Astrocyte (in vitro differentiated cells and primary cell): ENCODE results near the gene TIMM29. TPM values are rescaled to one million over a fixed set of nuclear protein-coding genes. Genes with fewer than 3 reads are reported as not detected.

Source experiments
- DNase-seq: peaks from one replicate; pipeline ENCODE4 v3.0.0-alpha.2; 2010; ENCODE audit warnings: low read depth
- FAIRE-seq: peaks from 2 replicates; lab custom pipeline; 2011; peaks lifted over from hg19 to GRCh38; lab: Jason Lieb, UNC
- H2AFZ ChIP-seq: 2 replicates; pipeline ENCODE4 v1.6.0; 2012; ENCODE audit warnings: low read depth, low read length, inconsistent platforms
- H3K27ac ChIP-seq: 2 replicates; pipeline ENCODE4 v1.5.1; 2011; ENCODE audit warnings: low read depth, low read length, inconsistent platforms
- H3K27me3 ChIP-seq: 2 replicates; pipeline ENCODE4 v1.6.0; 2011; ENCODE audit warnings: low read length, inconsistent platforms; ENCODE audit not compliant: insufficient read depth
- H3K36me3 ChIP-seq: 2 replicates; pipeline ENCODE4 v1.5.1; 2011; ENCODE audit warnings: low read length, inconsistent platforms; ENCODE audit not compliant: insufficient read depth
- H3K4me1 ChIP-seq: 2 replicates; pipeline ENCODE4 v1.5.1; 2011; ENCODE audit warnings: low read length, inconsistent platforms; ENCODE audit not compliant: insufficient read depth
- H3K4me2 ChIP-seq: 2 replicates; pipeline ENCODE4 v1.6.0; 2012; ENCODE audit warnings: low read length, inconsistent platforms
- H3K4me3 ChIP-seq: 2 replicates; pipeline ENCODE4 v1.5.1; 2011; ENCODE audit warnings: low read depth, mild to moderate bottlenecking, low read length, inconsistent platforms; ENCODE audit not compliant: insufficient read depth
- H3K79me2 ChIP-seq: 2 replicates; pipeline ENCODE4 v1.6.0; 2012; ENCODE audit warnings: mild to moderate bottlenecking, low read length, inconsistent platforms; ENCODE audit not compliant: insufficient read depth
- H3K9ac ChIP-seq: 2 replicates; pipeline ENCODE4 v1.6.0; 2012; ENCODE audit warnings: mild to moderate bottlenecking, low read length, inconsistent platforms
- H3K9me3 ChIP-seq: 2 replicates; pipeline ENCODE4 v1.5.1; 2012; ENCODE audit warnings: low read depth, mild to moderate bottlenecking, low read length, inconsistent platforms; ENCODE audit not compliant: insufficient read depth
- H4K20me1 ChIP-seq: 2 replicates; pipeline ENCODE4 v1.6.0; 2012; ENCODE audit warnings: low read length, inconsistent platforms; ENCODE audit not compliant: insufficient read depth
- H3K27ac Mint-ChIP-seq: one replicate; pipeline ENCODE4 v1.8.0; 2021; ENCODE audit warnings: mild to moderate bottlenecking, mixed read lengths; ENCODE audit not compliant: unreplicated experiment
- H3K27me3 Mint-ChIP-seq: one replicate; pipeline ENCODE4 v1.8.0; 2021; ENCODE audit warnings: low read depth, mixed read lengths; ENCODE audit not compliant: unreplicated experiment
- H3K36me3 Mint-ChIP-seq: one replicate; pipeline ENCODE4 v1.8.0; 2021; ENCODE audit warnings: low read depth, mixed read lengths; ENCODE audit not compliant: unreplicated experiment
- H3K4me1 Mint-ChIP-seq: one replicate; pipeline ENCODE4 v1.8.0; 2021; ENCODE audit warnings: low read depth, mixed read lengths; ENCODE audit not compliant: unreplicated experiment
- H3K4me3 Mint-ChIP-seq: one replicate; pipeline ENCODE4 v1.8.0; 2021; ENCODE audit warnings: mild to moderate bottlenecking, moderate library complexity, mixed read lengths; ENCODE audit not compliant: unreplicated experiment
- H3K9me3 Mint-ChIP-seq: one replicate; pipeline ENCODE4 v1.8.0; 2021; ENCODE audit warnings: mild to moderate bottlenecking, mixed read lengths; ENCODE audit not compliant: unreplicated experiment
- EZH2 ChIP-seq: IDR thresholded peaks from 2 replicates; pipeline ENCODE4 v1.6.1; 2012; ENCODE audit warnings: mild to moderate bottlenecking, low read length, inconsistent platforms; ENCODE audit not compliant: insufficient read depth
- total RNA-seq: library from RNA; stranded (reverse); gene quantifications from 2 replicates; pipeline ENCODE4 v1.2.1, GENCODE V29; 2021
- TF ChIP-seq, protein P1 (sequence below): IDR thresholded peaks from 2 replicates; pipeline ENCODE4 v1.5.1; 2011; ENCODE audit warnings: low read depth, mild to moderate bottlenecking, inconsistent platforms, low read length, moderate library complexity; ENCODE audit not compliant: insufficient read depth

The TIMM29 gene
- total RNA-seq, 1 donor from 2014 or later = 28.9 TPM

DNA sequence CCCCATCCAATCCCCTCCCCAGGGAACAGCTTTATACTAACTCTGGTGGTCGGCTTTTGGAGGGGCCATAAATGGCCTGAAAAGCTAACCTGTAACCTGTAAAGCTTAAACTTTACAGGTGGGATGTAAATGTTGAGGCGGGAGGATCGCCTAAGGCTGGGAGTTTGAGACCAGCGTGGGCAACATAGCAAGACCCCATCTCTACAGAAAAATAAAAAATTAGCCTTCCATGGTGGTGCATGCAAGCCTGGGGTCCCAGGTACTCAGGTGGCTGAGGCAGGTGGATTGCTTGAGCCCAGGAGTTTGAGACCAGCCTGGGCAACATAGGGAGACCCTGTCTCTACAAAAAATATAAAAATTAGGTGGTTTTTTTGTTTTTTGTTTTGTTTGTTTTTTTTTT lies 38.7 kb upstream of the TIMM29 start:
- Histone ChIP-seq H3K27me3 (no peaks in the 10 kb centered on the region), H3K27ac (no peak overlapping the region), H3K36me3 (no peaks in the 10 kb centered on the region), H2AFZ (no peak overlapping the region), H4K20me1 (peaks cover 84% of the 10 kb centered on the region), H3K79me2 (peaks cover 68% of the 10 kb centered on the region), H3K4me3 (no peak overlapping the region), H3K9ac (no peak overlapping the region), H3K9me3 (no peaks in the 10 kb centered on the region), H3K4me1 (peaks cover 15% of the 10 kb centered on the region), H3K4me2 (no peak overlapping the region)
- peaks cover 3% of the 10 kb centered on the region for H3K36me3 Mint-ChIP-seq
- no peak overlapping the region for H3K27ac Mint-ChIP-seq
- H3K27me3 Mint-ChIP-seq = no peaks in the 10 kb centered on the region
- DNase-seq (no peak), FAIRE-seq (no peak)
- TF ChIP-seq EZH2 = no peak
- TF ChIP-seq, protein P1, sequence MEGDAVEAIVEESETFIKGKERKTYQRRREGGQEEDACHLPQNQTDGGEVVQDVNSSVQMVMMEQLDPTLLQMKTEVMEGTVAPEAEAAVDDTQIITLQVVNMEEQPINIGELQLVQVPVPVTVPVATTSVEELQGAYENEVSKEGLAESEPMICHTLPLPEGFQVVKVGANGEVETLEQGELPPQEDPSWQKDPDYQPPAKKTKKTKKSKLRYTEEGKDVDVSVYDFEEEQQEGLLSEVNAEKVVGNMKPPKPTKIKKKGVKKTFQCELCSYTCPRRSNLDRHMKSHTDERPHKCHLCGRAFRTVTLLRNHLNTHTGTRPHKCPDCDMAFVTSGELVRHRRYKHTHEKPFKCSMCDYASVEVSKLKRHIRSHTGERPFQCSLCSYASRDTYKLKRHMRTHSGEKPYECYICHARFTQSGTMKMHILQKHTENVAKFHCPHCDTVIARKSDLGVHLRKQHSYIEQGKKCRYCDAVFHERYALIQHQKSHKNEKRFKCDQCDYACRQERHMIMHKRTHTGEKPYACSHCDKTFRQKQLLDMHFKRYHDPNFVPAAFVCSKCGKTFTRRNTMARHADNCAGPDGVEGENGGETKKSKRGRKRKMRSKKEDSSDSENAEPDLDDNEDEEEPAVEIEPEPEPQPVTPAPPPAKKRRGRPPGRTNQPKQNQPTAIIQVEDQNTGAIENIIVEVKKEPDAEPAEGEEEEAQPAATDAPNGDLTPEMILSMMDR = no peak
- peaks cover 18% of the 10 kb centered on the region for H3K4me1 Mint-ChIP-seq
- H3K9me3 Mint-ChIP-seq = no peaks in the 10 kb centered on the region
- H3K4me3 Mint-ChIP-seq = no peak overlapping the region

DNA sequence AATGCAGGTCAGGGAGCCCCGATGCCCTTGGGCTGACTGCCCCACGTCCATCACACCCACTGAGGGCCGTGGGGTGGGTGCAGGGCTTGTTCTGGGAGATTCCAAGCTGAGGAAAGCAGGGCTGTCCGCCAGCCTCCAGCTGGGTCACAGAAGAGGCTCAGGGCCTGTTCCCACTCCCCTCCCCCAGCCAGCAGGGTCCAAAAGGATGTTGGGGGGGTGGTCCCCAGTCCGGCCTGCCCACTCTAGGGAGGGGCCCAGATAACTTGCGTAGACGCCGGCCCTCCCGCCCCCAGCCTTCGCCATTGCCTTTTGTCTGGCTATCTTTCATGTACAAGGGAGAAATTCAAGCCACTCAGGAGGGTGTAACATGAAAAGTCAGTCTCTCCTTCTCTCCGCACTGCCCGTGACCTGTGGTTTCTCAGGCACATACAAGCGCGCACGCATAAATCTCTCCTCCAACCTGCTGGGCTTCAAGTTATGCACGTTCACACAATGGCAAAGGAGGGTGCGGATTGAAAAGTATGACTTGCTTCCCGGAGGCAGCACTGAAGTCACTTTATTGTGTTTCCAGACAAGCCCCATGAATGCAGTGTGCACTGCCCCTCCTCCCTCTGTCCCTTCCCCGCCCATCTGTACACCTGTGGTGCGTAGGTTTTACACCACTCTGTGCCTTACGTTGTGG lies 37.1 kb upstream of the TIMM29 start:
- Mint-ChIP-seq H3K4me1 (peaks cover 13% of the 10 kb centered on the region), H3K27ac (no peak overlapping the region), H3K36me3 (peaks cover 3% of the 10 kb centered on the region), H3K27me3 (no peaks in the 10 kb centered on the region), H3K4me3 (no peak overlapping the region), H3K9me3 (no peaks in the 10 kb centered on the region)
- Histone ChIP-seq H3K36me3 (no peaks in the 10 kb centered on the region), H3K9ac (no peak overlapping the region), H3K4me3 (no peak overlapping the region), H3K27me3 (no peaks in the 10 kb centered on the region), H3K4me2 (no peak overlapping the region), H3K79me2 (peaks cover 72% of the 10 kb centered on the region), H4K20me1 (peaks cover 85% of the 10 kb centered on the region), H3K4me1 (peaks cover 6% of the 10 kb centered on the region), H3K27ac (no peak overlapping the region), H3K9me3 (no peaks in the 10 kb centered on the region), H2AFZ (no peak overlapping the region)
- no peak for DNase-seq
- FAIRE-seq = no peak
- TF ChIP-seq, protein P1 = no peak
- TF ChIP-seq EZH2 = no peak

DNA sequence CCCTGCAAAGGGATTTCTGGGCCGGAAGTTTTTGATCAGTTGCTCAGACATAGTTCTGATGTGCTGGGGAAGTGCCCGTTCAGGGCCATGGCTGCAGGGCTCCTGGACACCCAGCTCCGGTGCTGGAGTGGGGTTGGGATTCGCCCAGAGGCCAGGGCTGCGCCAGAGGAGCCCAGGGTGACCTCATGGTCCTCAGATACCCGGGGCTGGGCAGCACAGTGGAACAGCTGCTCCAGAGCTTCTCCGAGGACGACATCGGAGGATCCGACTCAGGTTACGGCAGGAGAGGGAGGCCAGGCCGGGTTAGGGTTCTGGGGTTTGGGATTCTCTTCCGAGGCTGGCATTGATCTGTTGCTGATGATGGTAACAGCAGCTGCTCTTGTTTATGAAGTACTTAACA lies 36.4 kb upstream of the TIMM29 start:
- Histone ChIP-seq H3K4me2 (no peak overlapping the region), H3K9ac (no peak overlapping the region), H3K36me3 (no peaks in the 10 kb centered on the region), H3K27me3 (no peaks in the 10 kb centered on the region), H4K20me1 (peaks cover 85% of the 10 kb centered on the region), H3K4me1 (peaks cover 11% of the 10 kb centered on the region), H3K4me3 (no peak overlapping the region), H3K9me3 (no peaks in the 10 kb centered on the region), H3K79me2 (peaks cover 72% of the 10 kb centered on the region), H3K27ac (no peak overlapping the region), H2AFZ (no peak overlapping the region)
- Mint-ChIP-seq H3K4me3 (peak overlapping the region; percentile 31), H3K36me3 (peaks cover 3% of the 10 kb centered on the region), H3K4me1 (peaks cover 15% of the 10 kb centered on the region), H3K27ac (no peak overlapping the region), H3K9me3 (no peaks in the 10 kb centered on the region), H3K27me3 (no peaks in the 10 kb centered on the region)
- no peak for DNase-seq
- TF ChIP-seq, protein P1 = no peak
- no peak for TF ChIP-seq EZH2
- no peak for FAIRE-seq
